HG03558 (cell line): ENCODE results near the gene APLF.

Source experiments
- ATAC-seq: cut with Tn5 transposase; IDR thresholded peaks from one replicate; pipeline ENCODE4 v1.9.1; 2021; ENCODE audit warnings: moderate number of reproducible peaks; ENCODE audit not compliant: unreplicated experiment; ENCODE audit errors: extremely low read depth

The APLF gene

DNA sequence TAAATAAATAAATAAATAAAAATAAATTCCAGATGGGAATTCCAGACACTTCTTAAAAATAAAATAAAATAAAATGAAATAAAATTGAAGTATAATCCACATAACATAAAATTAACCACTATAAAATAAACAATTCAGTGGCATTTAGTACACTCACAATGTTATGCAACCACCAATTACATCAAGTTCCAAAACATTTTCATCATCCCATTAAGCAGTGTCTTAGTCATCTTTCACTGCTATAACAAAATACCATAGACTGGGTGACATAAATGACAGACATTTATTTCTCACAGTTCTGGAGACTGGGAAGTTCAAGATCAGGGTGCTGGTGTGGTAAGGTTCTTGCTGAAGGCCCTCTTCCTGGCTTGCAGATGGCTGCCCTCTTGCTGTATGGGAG is 153.4 kb downstream of the APLF start:
- no peak for ATAC-seq

DNA sequence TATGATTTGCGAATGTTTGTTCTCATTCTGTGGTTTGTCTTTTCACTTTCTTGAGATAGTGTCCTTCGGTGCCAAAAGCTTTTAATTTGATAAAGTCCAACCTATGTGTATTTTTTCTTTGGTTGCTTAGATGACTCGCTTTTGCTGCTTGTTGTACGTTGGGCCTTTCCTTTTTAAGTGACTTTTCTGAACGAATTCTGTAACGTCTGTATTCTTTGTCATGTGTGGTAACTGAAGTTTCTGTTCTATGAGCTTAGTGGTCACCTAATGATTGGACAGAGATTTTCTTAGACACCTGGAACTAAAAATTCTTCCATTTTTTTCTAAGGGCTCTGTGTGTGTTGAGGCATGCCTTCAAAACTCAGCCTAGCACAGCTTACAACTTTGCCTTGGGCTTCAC is 156.4 kb downstream of the APLF start:
- ATAC-seq = no peak

DNA sequence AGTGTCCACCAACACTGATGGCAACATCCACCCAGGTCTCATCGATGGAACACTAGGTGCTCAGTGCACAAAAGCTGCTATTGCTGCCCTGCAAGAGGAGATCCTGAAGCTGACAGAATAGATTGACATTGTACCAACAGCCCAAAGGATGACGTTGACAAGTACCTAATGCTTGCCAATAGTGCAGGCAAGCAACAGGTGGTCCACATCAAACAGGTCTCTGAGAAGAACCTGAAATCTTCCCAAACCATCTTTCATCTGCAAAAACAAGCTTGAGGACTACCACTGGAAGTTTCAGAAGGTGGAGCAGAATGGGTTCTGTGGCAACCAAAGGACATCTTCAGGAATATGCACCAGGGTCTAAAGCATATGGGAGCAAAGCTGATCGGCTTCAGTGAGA is 160.2 kb downstream of the APLF start:
- no peak for ATAC-seq
